Measurements from ENCODE around the gene LONP2.
A peak's percentile ranks its signal among the peaks of the same experiment; 100 is the strongest.
"Not testable (repeated sequence)": the region's sequence is repeated elsewhere in the genome, so short reads cannot be mapped to it uniquely, and the experiment has no call there.

LONP2 gene

GRCh38 chr16:48347980-48348379 lies 103.9 kb downstream of the LONP2 start:
- no peak for DNase-seq

- DNase-seq, result no peak
Observed at GRCh38 chr16:48350736-48351135, 106.6 kb downstream of the LONP2 start.

GRCh38 chr16:48352648-48353390 lies 108.7 kb downstream of the LONP2 start:
- DNase-seq, result no peak

GRCh38 chr16:48353565-48354163 lies 109.6 kb downstream of the LONP2 start:
- peak; percentile 68 for DNase-seq

- DNase-seq, result peak; percentile 19
Observed at GRCh38 chr16:48354385-48354784, 110.3 kb downstream of the LONP2 start.

GRCh38 chr16:48354877-48355855 lies 111.1 kb downstream of the LONP2 start:
- no peak for DNase-seq

- DNase-seq, result no peak
Observed at GRCh38 chr16:48356633-48357376, 112.7 kb downstream of the LONP2 start.

GRCh38 chr16:48358419-48358818 lies 114.3 kb downstream of the LONP2 start:
- DNase-seq, result no peak

- DNase-seq, result no peak
Observed at GRCh38 chr16:48359983-48360382, 115.9 kb downstream of the LONP2 start.

GRCh38 chr16:48361012-48361411 lies 116.9 kb downstream of the LONP2 start:
- no peak for DNase-seq

GRCh38 chr16:48361540-48362144 lies 117.5 kb downstream of the LONP2 start:
- DNase-seq, result no peak

- DNase-seq, result no peak
Observed at GRCh38 chr16:48365025-48365600, 121.0 kb downstream of the LONP2 start.

- peak; percentile 91 for DNase-seq
Observed at GRCh38 chr16:48365601-48366164, 121.6 kb downstream of the LONP2 start.

GRCh38 chr16:48366165-48367093 lies 122.3 kb downstream of the LONP2 start:
- DNase-seq, result peak; percentile 83

- DNase-seq, result no peak
Observed at GRCh38 chr16:48367441-48368049, 123.4 kb downstream of the LONP2 start.

GRCh38 chr16:48369765-48370164 lies 125.7 kb downstream of the LONP2 start:
- no peak for DNase-seq

- no peak for DNase-seq
Observed at GRCh38 chr16:48370229-48370628, 126.1 kb downstream of the LONP2 start.

GRCh38 chr16:48370668-48371392 lies 126.7 kb downstream of the LONP2 start:
- DNase-seq, result not testable (repeated sequence)

- DNase-seq, result no peak
Observed at GRCh38 chr16:48371393-48371780, 127.3 kb downstream of the LONP2 start.
